HG03097 (cell line): ENCODE measurements around the gene MADCAM1.
"Not testable (repeated sequence)": the region's sequence is repeated elsewhere in the genome, so short reads cannot be mapped to it uniquely, and the experiment has no call there.

ENCODE experiments used
- ATAC-seq: cut with Tn5 transposase; IDR thresholded peaks from one replicate; pipeline ENCODE4 v1.9.1; 2021; ENCODE audit not compliant: unreplicated experiment, low FRiP score

MADCAM1 gene

DNA sequence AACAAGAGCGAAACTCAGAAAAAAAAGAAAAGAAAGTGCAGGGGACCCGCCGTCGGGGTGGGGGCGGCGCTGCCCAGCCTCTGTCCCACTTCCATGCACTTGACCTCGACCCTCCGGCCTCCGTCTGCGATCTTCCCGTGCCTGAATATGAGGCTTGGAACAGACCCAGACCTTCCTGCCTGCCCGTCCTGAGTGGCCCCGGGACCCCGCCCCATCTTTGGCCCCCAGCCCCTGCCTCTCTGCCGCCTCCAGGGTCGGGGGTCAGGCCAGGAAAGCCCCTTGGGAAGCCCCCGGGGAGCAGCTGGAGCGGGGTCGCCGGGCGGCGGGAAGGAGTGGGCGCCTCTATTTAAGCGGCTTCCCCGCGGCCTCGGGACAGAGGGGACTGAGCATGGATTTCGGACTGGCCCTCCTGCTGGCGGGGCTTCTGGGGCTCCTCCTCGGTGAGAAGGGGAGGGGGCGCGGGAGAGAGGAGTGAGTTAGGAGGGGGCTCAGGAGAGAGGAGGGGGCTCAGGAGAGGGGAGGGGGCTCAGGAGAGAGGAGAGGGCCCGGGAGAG lies at the start of gene MADCAM1:
MADCAM1 (plus strand) TSS at position 375 of the 554 bp plus-strand sequence; CDS start at position 389, 14 bp downstream.
- no peak for ATAC-seq

DNA sequence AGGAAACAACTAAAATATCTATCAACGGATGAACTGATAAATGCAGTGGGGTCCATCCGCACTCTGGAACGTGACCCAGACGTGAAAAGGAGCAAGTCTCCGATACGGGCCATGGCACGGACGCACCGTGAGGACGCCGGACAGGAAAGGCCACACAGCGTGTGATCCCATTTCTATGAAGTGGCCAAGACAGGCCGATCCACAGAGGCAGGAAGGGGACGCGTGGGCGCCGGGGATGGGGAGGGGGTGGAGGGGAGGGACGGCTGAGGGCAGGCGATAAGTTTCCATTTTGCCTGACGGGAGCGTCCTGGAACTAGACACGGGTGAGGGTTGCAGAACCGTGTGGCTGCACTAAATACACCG lies 49.2 kb upstream of the MADCAM1 start:
- no peak for ATAC-seq

DNA sequence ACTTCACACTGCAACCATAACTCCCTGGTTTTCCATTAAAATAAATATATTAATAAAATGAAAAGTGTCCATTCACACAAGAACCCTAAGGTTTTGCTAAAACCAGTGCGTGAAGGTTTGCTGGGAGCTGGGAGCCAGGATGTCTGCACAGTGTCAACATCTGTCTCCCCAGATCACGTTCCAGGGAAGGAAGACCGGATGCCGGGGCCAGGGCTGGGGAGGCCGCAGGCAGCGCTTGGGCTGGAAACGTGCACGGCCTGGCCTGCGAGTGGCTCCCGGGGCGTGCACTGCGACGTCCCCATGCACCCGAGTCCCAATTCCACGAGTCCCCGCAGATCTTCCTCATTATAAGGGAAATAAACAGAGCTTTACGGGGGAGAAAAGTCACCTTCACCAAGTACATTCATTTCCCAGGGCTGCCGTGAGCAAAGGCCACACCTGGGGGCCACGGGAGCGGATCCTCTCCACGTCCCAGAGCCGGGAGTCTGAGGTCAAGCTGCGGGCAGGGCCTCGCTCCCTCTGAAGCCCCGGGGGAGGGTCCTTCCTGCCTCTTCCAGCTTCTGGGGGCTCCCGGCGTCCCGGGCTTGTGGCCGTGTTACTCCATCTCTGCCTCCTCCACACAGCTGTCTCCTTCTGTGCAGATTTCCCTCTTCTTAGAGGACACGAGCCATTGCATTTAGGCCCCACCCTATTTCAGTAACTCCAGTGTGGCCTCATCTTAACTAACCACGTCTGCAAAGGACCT lies 48.3 kb upstream of the MADCAM1 start:
- ATAC-seq: no peak

DNA sequence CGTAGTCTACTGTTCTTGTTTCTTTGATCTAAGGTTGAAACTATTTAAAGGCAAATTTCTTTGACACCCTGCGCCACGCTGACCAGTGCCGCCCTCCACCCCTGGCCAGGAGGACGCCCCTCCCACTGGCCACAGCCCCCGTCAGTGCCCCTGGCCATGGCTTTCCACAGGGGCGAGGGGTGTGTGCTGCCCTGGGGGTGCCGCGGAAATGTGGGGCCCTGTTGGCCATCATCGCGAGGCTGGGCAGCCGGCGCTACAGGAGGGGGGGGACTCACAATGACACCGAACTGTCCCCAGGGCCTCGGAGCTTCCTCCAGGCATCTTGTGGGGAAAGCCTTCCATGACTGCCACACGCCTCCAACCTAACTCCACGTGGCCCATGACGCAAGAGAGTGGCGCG lies 46.4 kb upstream of the MADCAM1 start:
- no peak for ATAC-seq

DNA sequence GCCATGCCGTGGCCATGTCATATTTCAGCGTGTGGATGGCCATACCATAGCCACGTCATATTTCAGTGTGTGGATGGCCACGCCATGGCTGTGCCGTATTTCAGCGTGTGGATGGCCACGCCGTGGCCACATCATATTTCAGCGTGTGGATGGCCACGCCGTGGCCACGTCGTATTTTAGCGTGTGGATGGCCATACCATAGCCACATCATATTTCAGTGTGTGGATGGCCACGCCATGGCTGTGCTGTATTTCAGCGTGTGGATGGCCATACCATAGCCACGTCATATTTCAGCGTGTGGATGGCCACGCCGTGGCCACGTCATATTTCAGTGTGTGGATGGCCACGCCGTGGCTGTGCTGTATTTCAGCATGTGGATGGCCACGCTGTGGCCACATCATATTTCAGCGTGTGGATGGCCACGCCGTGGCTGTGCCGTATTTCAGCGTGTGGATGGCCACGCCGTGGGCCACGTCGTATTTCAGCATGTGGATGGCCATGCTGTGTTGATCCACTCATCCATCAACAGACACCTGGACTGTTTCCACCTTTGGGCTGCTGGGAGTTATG lies 45.3 kb upstream of the MADCAM1 start:
- ATAC-seq: not testable (repeated sequence)

DNA sequence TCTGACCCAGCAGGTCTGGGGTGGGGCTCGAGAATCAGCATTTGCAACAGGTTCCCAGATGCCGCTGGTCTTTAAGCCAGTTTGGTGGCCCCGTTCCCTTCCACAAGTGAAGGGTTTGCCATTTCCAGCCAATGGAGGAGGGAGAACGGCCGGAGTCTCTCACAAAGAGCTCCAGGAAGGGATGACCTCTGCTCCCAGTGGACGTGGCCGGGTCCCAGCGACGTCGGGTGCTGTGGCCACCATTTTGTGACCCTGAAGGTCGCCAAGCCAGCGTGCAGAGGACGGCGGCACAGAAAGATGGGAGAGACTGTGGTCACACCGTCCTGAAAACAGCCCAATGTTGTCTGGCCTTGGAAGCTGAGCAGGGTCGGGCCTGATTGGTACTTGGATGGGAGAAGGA lies 43.5 kb upstream of the MADCAM1 start:
- no peak for ATAC-seq

DNA sequence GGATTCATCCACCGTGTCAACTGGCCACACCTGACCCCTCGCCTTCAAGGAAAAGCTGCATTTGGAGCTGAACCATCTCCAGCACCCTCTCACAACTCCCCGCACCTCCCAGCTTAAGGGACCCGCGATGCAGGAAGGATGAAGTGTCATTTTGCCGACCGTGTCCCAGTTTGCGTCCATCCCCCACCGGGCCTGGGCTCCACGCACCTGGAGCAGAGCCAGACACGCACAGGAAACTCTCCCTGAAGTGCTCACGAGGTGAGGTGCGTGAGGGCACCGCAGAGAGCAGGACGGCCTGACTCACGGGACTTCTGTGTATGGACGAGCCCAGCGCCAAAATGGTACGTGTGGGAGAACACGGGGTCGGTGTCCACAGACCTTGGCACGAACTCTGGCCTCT lies 42.7 kb upstream of the MADCAM1 start:
- ATAC-seq: no peak

DNA sequence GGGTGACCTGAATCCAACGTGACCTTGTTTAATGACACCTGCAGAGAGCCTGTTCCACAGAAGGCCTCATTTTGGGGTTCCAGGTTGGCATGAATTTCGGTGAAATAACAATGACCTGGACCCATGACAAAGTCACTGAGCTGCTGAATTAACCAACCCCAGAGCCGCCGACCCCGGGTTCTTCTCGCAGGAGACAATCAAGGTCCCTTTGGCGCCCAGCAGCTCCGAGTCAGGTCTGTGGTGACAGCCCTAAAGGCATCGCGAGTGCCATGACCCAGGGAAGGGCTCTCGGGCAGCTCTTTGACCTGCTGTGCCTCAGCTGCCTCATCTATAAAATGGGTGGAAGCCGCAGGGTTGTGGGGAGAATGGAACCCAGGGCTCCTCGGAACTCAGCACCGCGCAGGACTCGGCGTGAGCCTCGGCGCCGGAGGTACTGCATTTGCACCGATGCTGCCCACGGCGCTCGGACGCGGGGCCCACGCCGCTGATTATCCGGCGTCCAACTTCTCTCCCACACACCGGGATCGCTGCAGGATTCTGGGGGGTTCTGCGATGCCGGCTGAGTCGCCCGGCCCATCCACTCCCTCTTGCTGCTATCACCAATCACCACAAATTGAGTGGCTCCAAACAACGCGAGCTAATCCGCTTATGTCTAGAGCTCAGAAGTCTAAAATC lies 41.1 kb upstream of the MADCAM1 start:
- ATAC-seq: no peak

DNA sequence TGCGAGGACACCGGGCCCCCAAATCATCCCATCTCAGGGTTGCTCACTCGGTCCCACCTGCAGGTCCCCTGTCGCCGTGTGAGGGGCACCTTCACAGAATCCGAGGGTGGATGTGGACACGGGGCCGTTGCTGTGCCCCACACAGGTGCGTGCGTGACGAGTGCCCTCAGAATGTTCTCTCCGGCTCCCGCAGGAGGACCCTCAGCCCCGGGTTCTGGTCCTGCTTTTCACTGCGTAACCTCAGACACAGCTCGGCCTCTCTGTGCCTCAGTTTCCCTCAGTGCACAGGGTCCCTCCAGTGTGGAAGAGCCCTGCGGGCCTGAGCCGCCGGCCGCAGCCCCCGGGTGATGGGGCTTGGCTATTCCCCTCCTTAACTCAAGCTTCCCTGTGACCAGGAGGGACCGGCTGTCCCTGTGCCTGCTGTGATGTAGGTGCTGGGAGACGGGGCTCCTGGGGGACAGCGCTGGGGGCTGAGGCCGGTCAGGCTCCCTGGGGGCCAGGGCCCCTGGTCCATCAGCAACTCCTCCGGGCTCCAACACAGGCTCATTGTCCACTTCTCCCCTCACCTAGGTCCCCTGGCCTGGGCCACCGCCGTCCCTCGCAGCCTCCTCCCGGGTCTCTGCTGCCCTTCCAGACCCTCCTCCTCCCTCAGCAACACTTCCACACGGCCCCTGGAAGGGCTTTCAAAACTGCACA lies 40.3 kb upstream of the MADCAM1 start:
- ATAC-seq: no peak

DNA sequence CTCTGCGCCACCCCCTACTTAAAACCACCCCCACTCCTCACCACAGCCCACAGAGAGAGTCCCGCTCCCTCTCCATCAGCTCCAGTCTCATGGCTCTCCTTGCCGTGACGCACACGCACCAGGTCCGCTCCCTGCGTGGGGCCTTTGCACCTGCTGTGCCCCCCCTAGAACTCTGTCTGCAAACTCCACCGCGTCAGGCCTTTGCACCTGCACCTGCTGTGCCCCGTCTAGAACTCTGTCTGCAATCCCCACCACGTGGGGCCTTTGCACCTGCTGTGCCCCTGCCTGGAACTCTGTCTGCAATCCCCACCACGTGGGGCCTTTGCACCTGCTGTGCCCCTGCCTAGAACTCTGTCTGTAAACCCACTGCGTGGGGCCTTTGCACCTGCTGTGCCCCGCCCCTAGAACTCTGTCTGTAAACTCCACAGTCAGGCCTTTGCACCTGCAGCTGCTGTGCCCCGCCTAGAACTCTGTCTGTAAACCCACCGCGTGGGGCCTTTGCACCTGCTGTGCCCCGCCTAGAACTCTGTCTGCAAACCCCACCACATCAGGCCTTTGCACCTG lies 39.7 kb upstream of the MADCAM1 start:
- ATAC-seq: no peak

DNA sequence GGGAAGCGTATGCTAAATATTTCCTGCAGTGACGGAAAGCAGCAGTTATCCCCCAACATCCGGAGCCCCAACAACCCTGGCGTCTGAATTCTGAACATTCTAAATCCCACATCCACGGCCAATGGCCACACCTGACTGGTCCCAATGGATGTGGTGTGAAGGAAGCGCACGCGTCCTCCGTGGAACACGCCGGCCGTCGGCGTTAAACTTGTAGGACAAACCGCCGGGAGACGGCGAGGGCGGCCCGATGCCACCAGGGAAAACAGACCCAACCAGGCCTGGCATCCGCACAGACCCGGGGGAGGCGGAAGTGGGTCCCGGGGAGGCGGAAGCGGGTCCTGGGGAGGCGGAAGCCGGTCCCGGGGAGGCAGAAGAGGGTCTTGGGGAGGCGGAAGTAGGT lies 38.6 kb upstream of the MADCAM1 start:
- no peak for ATAC-seq

DNA sequence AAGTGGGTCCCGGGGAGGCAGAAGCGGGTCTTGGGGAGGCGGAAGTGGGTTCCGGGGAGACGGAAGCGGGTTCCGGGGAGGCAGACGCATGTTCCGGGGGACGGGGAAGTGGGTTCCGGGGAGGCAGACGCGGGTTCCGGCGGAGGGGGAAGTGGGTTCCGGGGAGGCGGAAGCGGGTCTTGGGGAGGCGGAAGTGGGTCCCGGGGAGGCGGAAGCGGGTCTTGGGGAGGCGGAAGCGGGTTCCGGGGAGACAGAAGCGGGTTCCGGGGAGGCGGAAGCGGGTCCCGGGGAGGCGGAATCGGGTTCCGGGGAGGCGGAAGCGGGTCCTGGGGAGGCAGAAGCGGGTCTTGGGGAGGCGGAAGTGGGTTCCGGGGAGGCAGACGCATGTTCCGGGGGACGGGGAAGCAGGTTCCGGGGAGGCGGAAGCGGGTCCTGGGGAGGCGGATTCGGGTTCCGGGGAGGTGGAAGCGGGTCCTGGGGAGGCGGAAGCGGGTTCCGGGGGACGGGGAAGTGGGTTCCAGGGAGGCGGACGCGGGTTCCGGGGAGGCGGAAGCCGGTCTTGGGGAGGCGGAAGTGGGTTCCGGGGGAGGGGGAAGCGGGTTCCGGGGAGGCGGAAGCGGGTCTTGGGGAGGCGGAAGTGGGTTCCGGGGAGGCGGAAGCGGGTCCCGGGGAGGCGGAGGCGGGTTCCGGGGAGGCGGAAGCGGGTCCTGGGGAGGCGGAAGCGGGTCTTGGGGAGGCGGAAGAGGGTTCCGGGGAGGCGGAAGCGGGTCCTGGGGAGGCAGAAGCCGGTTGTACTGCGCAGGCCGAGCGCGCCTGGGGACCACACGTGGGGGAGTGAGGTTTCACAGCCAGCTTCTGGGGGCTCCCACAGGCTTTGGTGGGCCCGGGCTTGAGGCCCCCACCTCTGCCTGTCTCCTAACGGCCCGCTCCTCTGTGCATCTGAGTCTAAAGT lies 37.9 kb upstream of the MADCAM1 start:
- no peak for ATAC-seq

DNA sequence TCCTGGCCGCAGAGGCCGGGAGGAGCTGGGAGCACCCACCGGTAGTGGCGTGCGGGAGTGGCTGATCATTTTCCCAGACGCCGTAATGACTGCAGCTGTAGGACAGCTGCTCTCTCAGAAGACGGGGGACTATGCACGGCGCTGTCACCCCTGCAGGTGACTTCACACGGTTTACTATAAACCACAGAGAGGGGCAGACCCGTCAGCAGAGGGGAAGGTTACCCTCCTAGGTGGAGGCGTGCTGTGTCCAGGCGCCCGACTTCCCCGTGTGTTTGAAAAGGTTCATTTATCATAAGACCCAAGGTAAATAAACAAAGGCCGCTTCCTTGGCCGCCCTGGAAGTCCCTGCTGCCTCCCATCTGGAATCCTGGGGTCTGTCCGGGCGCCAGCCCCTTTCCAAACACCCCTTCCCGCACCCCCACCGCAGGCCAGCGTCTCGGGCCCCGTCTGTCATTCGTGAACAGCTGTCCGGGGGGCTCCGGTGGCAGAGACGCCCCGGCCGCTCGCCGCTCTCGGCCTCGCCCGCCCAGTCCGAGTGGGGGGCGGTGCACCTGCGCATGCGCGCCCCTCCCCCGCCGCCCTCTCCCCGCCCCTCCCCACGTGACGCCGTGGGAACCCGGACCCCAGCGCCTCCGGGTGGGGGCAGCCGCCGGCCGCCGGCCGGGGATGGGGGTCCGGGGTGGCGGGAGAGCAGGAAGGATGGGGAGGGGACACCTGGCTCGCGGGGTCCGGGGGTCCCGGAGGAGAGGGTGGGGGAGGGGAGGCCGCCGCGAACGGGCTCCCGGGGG lies 36.4 kb upstream of the MADCAM1 start:
- ATAC-seq: no peak

DNA sequence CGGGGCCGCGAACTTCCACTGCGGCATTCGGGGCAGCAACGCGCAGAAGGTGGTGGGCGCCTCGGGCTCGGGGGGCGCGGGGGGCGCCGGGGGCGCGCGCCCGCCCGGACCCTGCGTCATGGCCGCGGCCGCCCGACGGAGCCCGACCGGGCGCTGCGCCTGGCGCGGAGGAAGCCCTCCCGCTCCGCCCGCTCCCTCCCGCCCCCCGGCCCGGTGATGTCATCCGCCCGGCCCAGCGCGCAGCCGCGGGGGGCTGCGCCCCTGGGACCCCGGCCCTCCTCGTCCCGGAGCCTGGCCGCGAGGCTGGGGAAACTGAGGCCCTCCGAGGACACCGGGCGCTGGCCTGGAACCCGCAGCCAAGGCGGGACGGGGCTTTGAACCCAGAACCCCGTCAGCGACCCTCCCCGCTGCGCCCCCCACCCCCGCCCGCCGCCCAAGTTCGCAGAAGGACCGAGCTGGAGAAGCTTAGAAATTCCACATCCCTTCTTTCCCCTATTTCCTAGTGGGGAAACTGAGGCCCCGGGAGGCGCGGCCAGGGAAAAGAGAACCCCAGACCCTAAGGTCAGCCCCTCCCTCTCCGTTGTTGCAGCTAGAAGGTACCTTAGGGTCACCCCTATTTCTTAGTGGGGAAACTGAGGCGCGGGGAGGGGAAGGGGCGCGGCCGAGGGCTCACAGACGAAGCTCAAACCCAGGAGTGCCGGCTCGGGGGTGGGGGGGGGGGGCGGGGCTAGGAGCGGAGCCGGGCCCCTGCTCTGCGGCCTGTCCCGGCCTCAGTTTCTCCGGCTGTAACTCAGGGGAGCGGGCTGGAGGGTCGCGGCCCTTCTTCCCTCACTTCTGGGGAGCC lies 35.2 kb upstream of the MADCAM1 start, which contains the start of gene SHC2:
SHC2 (minus strand) TSS at position 157 of the 844 bp plus-strand sequence; CDS start at position 120, 37 bp downstream.
- ATAC-seq: no peak

DNA sequence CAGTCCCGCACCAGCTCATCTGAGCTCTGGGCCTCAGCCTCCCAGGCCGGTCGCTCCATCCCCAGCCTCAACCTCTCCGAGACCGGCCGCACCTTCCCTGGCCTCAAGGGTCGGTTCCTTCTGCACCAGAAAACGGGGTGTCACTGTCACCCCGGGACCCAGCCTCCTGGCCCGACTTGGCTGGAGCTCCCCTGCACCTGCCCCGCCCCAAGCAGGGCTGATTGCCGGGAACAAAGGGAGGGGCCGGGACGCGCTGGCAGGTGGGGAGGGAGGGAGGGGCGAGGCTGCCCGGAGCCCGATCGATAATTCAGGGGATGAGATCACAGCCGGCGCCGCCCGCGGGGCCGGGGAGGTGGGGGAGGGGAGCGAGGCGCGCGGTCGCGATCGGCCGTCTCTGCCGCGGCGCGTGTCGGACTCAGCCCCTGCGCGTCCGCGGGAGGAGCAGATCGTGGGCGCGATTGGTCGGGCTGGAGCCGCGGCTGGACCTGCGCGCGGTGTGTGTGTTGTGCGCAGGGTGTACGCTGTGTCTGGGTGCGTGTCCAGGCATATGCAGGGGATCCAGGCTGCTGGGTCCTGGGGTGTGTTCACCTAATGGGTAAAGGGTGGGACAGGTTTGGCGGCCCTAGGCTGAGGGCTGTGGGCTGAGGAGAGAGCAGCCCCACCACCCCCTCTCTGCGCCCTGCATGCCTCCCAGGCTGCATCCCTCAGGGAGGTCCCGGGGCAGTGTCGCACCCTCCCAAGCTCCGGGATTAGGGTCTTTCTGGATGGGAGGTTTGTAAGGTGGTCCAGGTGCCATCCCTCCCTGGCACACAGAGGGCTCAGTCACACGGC lies 34.4 kb upstream of the MADCAM1 start:
- no peak for ATAC-seq

DNA sequence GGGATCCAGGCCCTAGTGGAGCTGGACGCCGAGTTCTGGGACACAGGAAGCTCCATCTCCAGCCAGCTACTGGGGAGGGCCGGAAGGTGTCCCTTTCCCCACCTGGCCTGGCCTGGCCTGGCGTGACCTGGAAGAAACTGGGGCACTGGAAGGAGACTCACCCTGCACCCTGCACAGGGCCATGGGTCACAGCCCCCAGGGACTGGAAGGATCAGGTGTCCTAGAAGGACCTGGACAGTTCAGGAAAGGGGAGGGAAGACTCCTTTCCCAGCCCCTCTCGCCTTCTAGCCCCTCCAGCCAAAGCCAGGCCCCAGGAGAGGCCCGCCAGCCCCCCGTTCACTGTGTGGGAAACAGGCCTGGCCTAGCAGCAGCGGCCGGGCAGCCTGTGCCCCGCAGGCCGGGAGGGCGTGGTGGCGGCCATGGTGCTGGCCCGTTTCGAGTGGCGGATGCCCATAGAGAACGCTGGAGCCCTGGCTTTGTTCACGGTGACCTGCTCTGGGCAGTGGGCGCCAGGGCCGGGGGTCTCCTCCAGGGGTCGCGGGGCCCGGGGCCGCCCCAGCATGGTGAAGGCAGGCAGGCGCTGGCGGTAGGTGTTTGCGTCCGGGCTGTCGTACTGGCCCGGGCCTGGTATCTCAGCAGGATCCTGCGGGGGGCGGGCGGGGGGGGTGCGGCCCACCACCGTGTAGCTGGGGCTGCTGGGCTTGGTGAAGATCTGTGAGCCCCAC lies 32.6 kb upstream of the MADCAM1 start:
- no peak for ATAC-seq
